GM12878 (cell line): ENCODE measurements around the gene MMP14. TPM values are rescaled to one million over a fixed set of nuclear protein-coding genes. Genes with fewer than 3 reads are reported as not detected.

Experiments used
- ATAC-seq: fragments of 200-7000 bp; cut with Tn5 transposase; 3 replicates; pipeline ENCODE4 v1.9.1; 2020; ENCODE audit warnings: mild to moderate bottlenecking, moderate library complexity
- BruUV-seq: library from RNA; stranded (reverse); fragments of 400-500 nt; replicated peaks from 2 replicates; lab custom pipeline; 2021; lab: Mats Ljungman, UMichigan
- CTCF ChIA-PET: fragments of 300-600 bp; sonication (Branson Sonifier 250); formaldehyde crosslinking; extraction: SDS; loops from one replicate; lab custom pipeline; 2021; ENCODE audit warnings: inconsistent platforms; lab: Yijun Ruan, JAX
- POLR2A ChIA-PET: fragments of 350-600 bp; formaldehyde crosslinking; extraction: SDS; loops from one replicate; lab custom pipeline; 2021; ENCODE audit warnings: inconsistent platforms; lab: Charles Lee
- RAD21 ChIA-PET: fragments of 300-600 bp; sonication (Branson Sonifier 250); formaldehyde crosslinking; loops from one replicate; lab custom pipeline; 2023; ENCODE audit warnings: antibody characterized with exemption; ENCODE audit not compliant: unreplicated experiment; lab: Charles Lee
- SMC1A ChIA-PET: fragments of 300-600 bp; sonication (Branson Sonifier 250); formaldehyde crosslinking; loops from one replicate; lab custom pipeline; 2023; ENCODE audit not compliant: unreplicated experiment, uncharacterized antibody; lab: Charles Lee
- DNase-seq: peaks from one replicate; pipeline ENCODE4 v3.0.0-alpha.2; 2011; ENCODE audit warnings: low read depth, low spot score
- FAIRE-seq: peaks from 3 replicates; lab custom pipeline; 2011; peaks lifted over from hg19 to GRCh38; lab: Jason Lieb, UNC
- H2AFZ ChIP-seq: 2 replicates; pipeline ENCODE4 v1.6.0; 2011; ENCODE audit warnings: low read depth, low read length, control low read depth; ENCODE audit not compliant: control insufficient read depth
- H3K27ac ChIP-seq: 2 replicates; pipeline ENCODE4 v1.5.1; 2011; ENCODE audit warnings: control low read depth; ENCODE audit not compliant: control insufficient read depth, insufficient read depth
- H3K27me3 ChIP-seq, 2 experiments: replicated peaks in 1 of 2; 2 replicates each; pipeline versions ENCODE4 v1.6.0 to v1.6.1; 2011; ENCODE audit warnings: low read length in 1 of 2; ENCODE audit not compliant: control insufficient read depth in 2 of 2, insufficient read depth in 2 of 2
- H3K36me3 ChIP-seq, 2 experiments: 2 replicates each; pipeline ENCODE4 v1.5.1; 2011; ENCODE audit warnings: low read length in 1 of 2; ENCODE audit not compliant: control insufficient read depth in 2 of 2, insufficient read depth in 2 of 2
- H3K4me1 ChIP-seq: 2 replicates; pipeline ENCODE4 v1.6.1; 2011; ENCODE audit warnings: mild to moderate bottlenecking, low read length, moderate library complexity, mixed read lengths; ENCODE audit not compliant: control insufficient read depth, insufficient read depth
- H3K4me2 ChIP-seq: 2 replicates; pipeline ENCODE4 v1.6.0; 2011; ENCODE audit warnings: control low read depth; ENCODE audit not compliant: control insufficient read depth, insufficient read depth
- H3K4me3 ChIP-seq: fragments of 200-600 bp; sonication (generic); 2 replicates; pipeline ENCODE4 v1.5.1; 2016
- H3K79me2 ChIP-seq: 2 replicates; pipeline ENCODE4 v1.6.0; 2011; ENCODE audit warnings: low read length; ENCODE audit not compliant: control insufficient read depth, insufficient read depth
- H3K9ac ChIP-seq: 2 replicates; pipeline ENCODE4 v1.8.0; 2011; ENCODE audit warnings: low read length, control low read depth, mixed read lengths; ENCODE audit not compliant: control insufficient read depth, insufficient read depth
- H3K9me3 ChIP-seq: replicated peaks from 3 replicates; pipeline ENCODE4 v1.5.1; 2011; ENCODE audit warnings: mild to moderate bottlenecking, low read length; ENCODE audit not compliant: control insufficient read depth, insufficient read depth
- H4K20me1 ChIP-seq: 2 replicates; pipeline ENCODE4 v1.6.0; 2011; ENCODE audit not compliant: control insufficient read depth, insufficient read depth
- ATF7 ChIP-seq: fragments of 450-650 bp; IDR thresholded peaks from 2 replicates; pipeline ENCODE4 v1.6.1; 2016; ENCODE audit warnings: low read depth, mild to moderate bottlenecking
- CHD4 ChIP-seq: fragments of 200-600 bp; sonication (generic); IDR thresholded peaks from 2 replicates; pipeline ENCODE4 v1.6.1; 2016; ENCODE audit warnings: mild to moderate bottlenecking
- NFXL1 ChIP-seq: fragments of 450-650 bp; IDR thresholded peaks from 2 replicates; pipeline ENCODE4 v1.6.1; 2017; ENCODE audit warnings: antibody characterized with exemption, mild to moderate bottlenecking, borderline replicate concordance
- POLR2AphosphoS5 ChIP-seq: IDR thresholded peaks from 2 replicates; pipeline ENCODE4 v1.6.1; 2011; ENCODE audit warnings: mild to moderate bottlenecking, low read length, inconsistent platforms
- RAD21 ChIP-seq: IDR thresholded peaks from 2 replicates; pipeline ENCODE4 v1.6.1; 2011; ENCODE audit warnings: mild to moderate bottlenecking, low read depth, low read length, moderate library complexity; ENCODE audit not compliant: insufficient read depth
- RAD51 ChIP-seq: fragments of 450-650 bp; IDR thresholded peaks from 2 replicates; pipeline ENCODE4 v1.6.1; 2016; ENCODE audit warnings: moderate library complexity, mild to moderate bottlenecking, inconsistent platforms
- RBBP5 ChIP-seq: fragments of 200-600 bp; sonication (generic); conservative IDR thresholded peaks from 2 replicates; pipeline ENCODE4 v1.6.1; 2016
- RUNX3 ChIP-seq: IDR thresholded peaks from 2 replicates; pipeline ENCODE4 v1.6.1; 2012; ENCODE audit warnings: low read length, inconsistent platforms
- SMAD1 ChIP-seq: fragments of 450-650 bp; IDR thresholded peaks from 2 replicates; pipeline ENCODE4 v1.6.1; 2018; ENCODE audit warnings: mild to moderate bottlenecking, low read depth; ENCODE audit not compliant: partially characterized antibody
- TCF7 ChIP-seq: IDR thresholded peaks from 2 replicates; pipeline ENCODE4 v1.6.1; 2014; ENCODE audit warnings: antibody characterized with exemption, borderline replicate concordance
- WGBS: methylation state at CpG from one replicate; pipeline ENCODE4 v1.1.6; 2016; ENCODE audit warnings: low lambda C conversion rate; ENCODE audit not compliant: insufficient replicate concordance, insufficient coverage; ENCODE audit errors: missing lambda C conversion rate; 5-methylcytosine and 5-hydroxymethylcytosine counted together
- in situ Hi-C: fragments of 300-500 bp; cut with MboI; formaldehyde crosslinking; loops from 9 replicates; pipeline ENCODE4 v1.14.3; 2018; ENCODE audit warnings: mixed read lengths
- intact Hi-C: fragments of 100-400 bp; cut with micrococcal nuclease; formaldehyde crosslinking; loops from one replicate; pipeline ENCODE4 v1.14.2; 2022; ENCODE audit not compliant: unreplicated experiment
- polyA plus RNA-seq, 11 experiments: library from polyadenylated mRNA; depleted of rRNA in 4 of 11; unstranded in 6 of 11; stranded (reverse) in 5 of 11; fragments of >200 nt; fragmentation: Nextera tagmentation in 4 of 11; fragmentation: Illumina TruSeq in 1 of 11; extraction: Ambion mirVana in 4 of 11; extraction: Trizol in 1 of 11; gene quantifications; 1 replicate in 1 of 11; 2 replicates in 10 of 11; pipeline versions ENCODE4 v1.2.1 to v1.2.3, GENCODE V29; 2011 to 2016; ENCODE audit warnings: inconsistent platforms in 2 of 11, missing spikeins in 2 of 11, low read depth in 1 of 11
- total RNA-seq, 4 experiments: library from RNA; depleted of rRNA in 3 of 4; stranded (reverse); fragments of >200 nt in 3 of 4; fragmentation: Illumina TruSeq in 1 of 4; extraction: Trizol in 1 of 4; gene quantifications; 2 replicates each; pipeline versions ENCODE4 v1.2.1 to v1.2.3, GENCODE V29; 2013 to 2021
- TF ChIP-seq, protein P1 (sequence below): IDR thresholded peaks from 2 replicates; pipeline ENCODE4 v1.6.1; 2012; ENCODE audit warnings: low read depth, low read length, improper control_type of control experiment
- TF ChIP-seq, protein P2 (sequence below): IDR thresholded peaks from 2 replicates; pipeline ENCODE4 v1.6.1; 2011; ENCODE audit warnings: borderline replicate concordance, low read depth, mild to moderate bottlenecking, moderate library complexity, low read length; ENCODE audit not compliant: insufficient read depth, poor library complexity, severe bottlenecking
- TF ChIP-seq, protein P3 (sequence below), 3 experiments: IDR thresholded peaks in 2 of 3; conservative IDR thresholded peaks in 1 of 3; 2 replicates each; pipeline ENCODE4 v1.5.1; 2011; ENCODE audit warnings: low read depth in 3 of 3, low read length in 3 of 3, mild to moderate bottlenecking in 3 of 3, control low read depth in 2 of 3, moderate library complexity in 2 of 3, inconsistent platforms in 1 of 3, mixed read lengths in 1 of 3; ENCODE audit not compliant: control insufficient read depth in 2 of 3, insufficient read depth in 1 of 3; ENCODE audit errors: extremely low read depth in 1 of 3

Gene MMP14
- total and polyA plus RNA-seq, 10 of the 15 experiments (the other 5 are each of a cell fraction or from before 2014, with no cell fraction given), result 0.31 to 1.9 (median 0.70) TPM; not detected in 2

DNA sequence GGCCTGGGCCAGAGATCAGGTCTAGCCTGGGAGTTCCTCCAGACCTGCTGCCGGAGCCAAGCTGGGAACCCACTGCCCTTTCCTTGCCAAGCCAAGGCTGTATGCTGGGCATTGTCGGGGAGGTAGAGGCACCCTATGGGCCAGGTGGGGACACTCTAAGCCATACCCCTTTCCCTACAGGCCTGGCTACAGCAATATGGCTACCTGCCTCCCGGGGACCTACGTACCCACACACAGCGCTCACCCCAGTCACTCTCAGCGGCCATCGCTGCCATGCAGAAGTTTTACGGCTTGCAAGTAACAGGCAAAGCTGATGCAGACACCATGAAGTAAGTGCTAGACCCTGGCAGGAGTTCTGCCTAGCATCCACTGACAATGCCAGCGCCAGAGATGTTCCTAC is 4.9 kb downstream of the MMP14 start:
- Histone ChIP-seq H3K4me1 (peaks cover 21% of the 10 kb centered on the region), H3K27me3 (no peaks in the 10 kb centered on the region), H3K79me2 (no peaks in the 10 kb centered on the region), H3K9me3 (no peaks in the 10 kb centered on the region), H4K20me1 (no peaks in the 10 kb centered on the region), H2AFZ (no peak overlapping the region), H3K4me3 (no peak overlapping the region), H3K27ac (no peak overlapping the region), H3K4me2 (no peak overlapping the region), H3K9ac (no peak overlapping the region), H3K36me3 (no peaks in the 10 kb centered on the region)
- ChIA-PET CTCF (interaction anchor here (0.6 to 1.7 kb wide), 8 partner anchors 11 to 206 kb away, joined by 3 to 15 read pairs (median 4); no protein-coding TSS in a partner anchor), SMC1A (interaction anchor here (0.5 to 2.0 kb wide), 6 partner anchors 9 to 75 kb away, joined by 3 to 5 read pairs (median 4); partner anchors contain the start of gene OXA1L), RAD21 (interaction anchor here (1.0 kb wide), 1 partner anchor 19 kb away, joined by 3 read pairs; no protein-coding TSS in a partner anchor), POLR2A (no interaction called here)
- no TSS peak for BruUV-seq
- no peak for TF ChIP-seq ATF7
- TF ChIP-seq TCF7, result no peak
- no peak for TF ChIP-seq RAD21
- TF ChIP-seq, protein P1, sequence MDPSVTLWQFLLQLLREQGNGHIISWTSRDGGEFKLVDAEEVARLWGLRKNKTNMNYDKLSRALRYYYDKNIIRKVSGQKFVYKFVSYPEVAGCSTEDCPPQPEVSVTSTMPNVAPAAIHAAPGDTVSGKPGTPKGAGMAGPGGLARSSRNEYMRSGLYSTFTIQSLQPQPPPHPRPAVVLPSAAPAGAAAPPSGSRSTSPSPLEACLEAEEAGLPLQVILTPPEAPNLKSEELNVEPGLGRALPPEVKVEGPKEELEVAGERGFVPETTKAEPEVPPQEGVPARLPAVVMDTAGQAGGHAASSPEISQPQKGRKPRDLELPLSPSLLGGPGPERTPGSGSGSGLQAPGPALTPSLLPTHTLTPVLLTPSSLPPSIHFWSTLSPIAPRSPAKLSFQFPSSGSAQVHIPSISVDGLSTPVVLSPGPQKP, result no peak
- no peak for TF ChIP-seq POLR2AphosphoS5
- TF ChIP-seq, protein P2, sequence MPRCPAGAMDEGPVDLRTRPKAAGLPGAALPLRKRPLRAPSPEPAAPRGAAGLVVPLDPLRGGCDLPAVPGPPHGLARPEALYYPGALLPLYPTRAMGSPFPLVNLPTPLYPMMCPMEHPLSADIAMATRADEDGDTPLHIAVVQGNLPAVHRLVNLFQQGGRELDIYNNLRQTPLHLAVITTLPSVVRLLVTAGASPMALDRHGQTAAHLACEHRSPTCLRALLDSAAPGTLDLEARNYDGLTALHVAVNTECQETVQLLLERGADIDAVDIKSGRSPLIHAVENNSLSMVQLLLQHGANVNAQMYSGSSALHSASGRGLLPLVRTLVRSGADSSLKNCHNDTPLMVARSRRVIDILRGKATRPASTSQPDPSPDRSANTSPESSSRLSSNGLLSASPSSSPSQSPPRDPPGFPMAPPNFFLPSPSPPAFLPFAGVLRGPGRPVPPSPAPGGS, result no peak
- no peak for TF ChIP-seq RUNX3
- TF ChIP-seq RAD51, result no peak
- TF ChIP-seq NFXL1, result no peak
- TF ChIP-seq, protein P3, sequence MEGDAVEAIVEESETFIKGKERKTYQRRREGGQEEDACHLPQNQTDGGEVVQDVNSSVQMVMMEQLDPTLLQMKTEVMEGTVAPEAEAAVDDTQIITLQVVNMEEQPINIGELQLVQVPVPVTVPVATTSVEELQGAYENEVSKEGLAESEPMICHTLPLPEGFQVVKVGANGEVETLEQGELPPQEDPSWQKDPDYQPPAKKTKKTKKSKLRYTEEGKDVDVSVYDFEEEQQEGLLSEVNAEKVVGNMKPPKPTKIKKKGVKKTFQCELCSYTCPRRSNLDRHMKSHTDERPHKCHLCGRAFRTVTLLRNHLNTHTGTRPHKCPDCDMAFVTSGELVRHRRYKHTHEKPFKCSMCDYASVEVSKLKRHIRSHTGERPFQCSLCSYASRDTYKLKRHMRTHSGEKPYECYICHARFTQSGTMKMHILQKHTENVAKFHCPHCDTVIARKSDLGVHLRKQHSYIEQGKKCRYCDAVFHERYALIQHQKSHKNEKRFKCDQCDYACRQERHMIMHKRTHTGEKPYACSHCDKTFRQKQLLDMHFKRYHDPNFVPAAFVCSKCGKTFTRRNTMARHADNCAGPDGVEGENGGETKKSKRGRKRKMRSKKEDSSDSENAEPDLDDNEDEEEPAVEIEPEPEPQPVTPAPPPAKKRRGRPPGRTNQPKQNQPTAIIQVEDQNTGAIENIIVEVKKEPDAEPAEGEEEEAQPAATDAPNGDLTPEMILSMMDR (IDR thresholded peaks at IDR 0.05 in 2 of 3, conservative IDR thresholded peaks at IDR 0.05 in 1 of 3; ENCODE audit: control insufficient read depth in 2 of 3, extremely low read depth in 1 of 3, insufficient read depth in 1 of 3, low read depth in 3 of 3, low read length in 3 of 3), result no peak
- TF ChIP-seq SMAD1, result no peak
- TF ChIP-seq RBBP5, result no peak
- TF ChIP-seq CHD4, result no peak
- ATAC-seq, result no peak
- intact Hi-C loops, result no loop called here
- in situ Hi-C loops, result loop anchor here (10.0 kb wide), 1 partner anchor 527 kb away; no protein-coding TSS in a partner anchor
- FAIRE-seq, result no peak
- no peak for DNase-seq
- WGBS, result 92% methylated on average over 9 of the region's 9 CpGs
